Hepatocyte (in vitro differentiated cells): Measurements from ENCODE around the gene LRRIQ4. TPM values are rescaled to one million over a fixed set of nuclear protein-coding genes. Genes with fewer than 3 reads are reported as not detected.

Experiments used
- DNase-seq: peaks from one replicate; pipeline ENCODE4 v3.0.0-alpha.2; 2016; ENCODE audit warnings: low spot score
- H2AFZ ChIP-seq: fragments of 200-600 bp; sonication (generic); 2 replicates; pipeline ENCODE4 v1.6.0; 2016; ENCODE audit warnings: antibody characterized with exemption, mild to moderate bottlenecking
- H3K27ac ChIP-seq: fragments of 200-600 bp; sonication (generic); 2 replicates; pipeline ENCODE4 v1.5.1; 2016; ENCODE audit warnings: mild to moderate bottlenecking
- H3K27me3 ChIP-seq: fragments of 200-600 bp; sonication (generic); 2 replicates; pipeline ENCODE4 v1.6.1; 2016
- H3K36me3 ChIP-seq: fragments of 200-600 bp; sonication (generic); replicated peaks from 2 replicates; pipeline ENCODE4 v1.5.1; 2016; ENCODE audit warnings: low read depth; ENCODE audit not compliant: insufficient read depth
- H3K4me1 ChIP-seq: fragments of 200-600 bp; sonication (generic); 2 replicates; pipeline ENCODE4 v1.5.1; 2016; ENCODE audit warnings: mild to moderate bottlenecking, moderate library complexity; ENCODE audit not compliant: insufficient read depth
- H3K4me2 ChIP-seq: fragments of 200-600 bp; sonication (generic); 2 replicates; pipeline ENCODE4 v1.6.0; 2016
- H3K4me3 ChIP-seq: fragments of 200-600 bp; sonication (generic); 2 replicates; pipeline ENCODE4 v1.5.1; 2016; ENCODE audit warnings: mild to moderate bottlenecking
- H3K79me2 ChIP-seq: fragments of 200-600 bp; sonication (generic); 2 replicates; pipeline ENCODE4 v1.6.0; 2017; ENCODE audit warnings: mild to moderate bottlenecking
- H3K9me2 ChIP-seq: fragments of 200-600 bp; sonication (generic); replicated peaks from 2 replicates; pipeline ENCODE4 v1.6.0; 2017; ENCODE audit warnings: mild to moderate bottlenecking; ENCODE audit not compliant: insufficient read depth
- H3K9me3 ChIP-seq: fragments of 200-600 bp; sonication (generic); 2 replicates; pipeline ENCODE4 v1.5.1; 2016; ENCODE audit warnings: low read depth, mild to moderate bottlenecking
- H4K20me1 ChIP-seq: fragments of 200-600 bp; sonication (generic); 2 replicates; pipeline ENCODE4 v1.6.0; 2016; ENCODE audit warnings: mild to moderate bottlenecking; ENCODE audit not compliant: insufficient read depth, poor library complexity, severe bottlenecking
- CTCF ChIP-seq: fragments of 200-600 bp; sonication (generic); IDR thresholded peaks from 2 replicates; pipeline ENCODE4 v1.5.1; 2016; ENCODE audit warnings: antibody characterized with exemption, mild to moderate bottlenecking; ENCODE audit not compliant: poor library complexity
- EZH2 ChIP-seq: fragments of 200-600 bp; sonication (generic); IDR thresholded peaks from 2 replicates; pipeline ENCODE4 v1.6.1; 2016; ENCODE audit warnings: antibody characterized with exemption, mild to moderate bottlenecking, borderline replicate concordance
- EZH2phosphoT487 ChIP-seq: fragments of 200-600 bp; sonication (generic); IDR thresholded peaks from one replicate; pipeline ENCODE4 v1.6.1; 2018; ENCODE audit warnings: antibody characterized with exemption, mild to moderate bottlenecking, low read depth, moderate library complexity; ENCODE audit not compliant: unreplicated experiment, severe bottlenecking
- WGBS: methylation state at CpG from one replicate; pipeline ENCODE4 v1.1.6; 2016; ENCODE audit warnings: low lambda C conversion rate; ENCODE audit errors: missing lambda C conversion rate; 5-methylcytosine and 5-hydroxymethylcytosine counted together
- polyA plus RNA-seq: library from polyadenylated mRNA; unstranded; fragments of >200 nt; fragmentation: Nextera tagmentation; extraction: Ambion mirVana; gene quantifications from 2 replicates; pipeline ENCODE4 v1.2.1, GENCODE V29; 2016
- total RNA-seq: library from RNA; depleted of rRNA; stranded (reverse); fragments of >200 nt; gene quantifications from 2 replicates; pipeline ENCODE4 v1.2.3, GENCODE V29; 2014

LRRIQ4 gene
- total and polyA plus RNA-seq, 2 experiments from 2014 or later: not detected

GRCh38 chr3:169792359-169792758 lies 20.3 kb upstream of the LRRIQ4 start:
- H3K4me1 ChIP-seq: no peaks in the 10 kb centered on the region
- no peaks in the 10 kb centered on the region for H3K27me3 ChIP-seq
- no peak for TF ChIP-seq EZH2
- no peak for TF ChIP-seq EZH2phosphoT487
- H4K20me1 ChIP-seq: no peaks in the 10 kb centered on the region
- WGBS: 100% methylated on average over 1 of the region's 1 CpG
- H3K36me3 ChIP-seq: no peaks in the 10 kb centered on the region
- H3K4me2 ChIP-seq: no peak overlapping the region
- H3K9me2 ChIP-seq: no peaks in the 10 kb centered on the region
- H3K4me3 ChIP-seq: no peak overlapping the region
- H3K79me2 ChIP-seq: no peaks in the 10 kb centered on the region
- H2AFZ ChIP-seq: no peak overlapping the region
- no peak for DNase-seq
- no peaks in the 10 kb centered on the region for H3K9me3 ChIP-seq
- no peak overlapping the region for H3K27ac ChIP-seq

GRCh38 chr3:169804681-169805080 lies 8.0 kb upstream of the LRRIQ4 start:
- no peaks in the 10 kb centered on the region for H3K4me1 ChIP-seq
- no peak overlapping the region for H3K4me2 ChIP-seq
- H3K9me2 ChIP-seq: no peaks in the 10 kb centered on the region
- no peaks in the 10 kb centered on the region for H3K79me2 ChIP-seq
- 94% methylated on average over 3 of the region's 3 CpGs for WGBS
- H3K27ac ChIP-seq: no peak overlapping the region
- no peaks in the 10 kb centered on the region for H4K20me1 ChIP-seq
- no peaks in the 10 kb centered on the region for H3K27me3 ChIP-seq
- TF ChIP-seq CTCF (no peak), EZH2phosphoT487 (no peak), EZH2 (no peak)
- no peak overlapping the region for H3K4me3 ChIP-seq
- no peak for DNase-seq
- H3K36me3 ChIP-seq: no peaks in the 10 kb centered on the region
- no peak overlapping the region for H2AFZ ChIP-seq
- no peaks in the 10 kb centered on the region for H3K9me3 ChIP-seq

- H3K36me3 ChIP-seq: no peaks in the 10 kb centered on the region
- H3K27me3 ChIP-seq: no peaks in the 10 kb centered on the region
- H3K4me2 ChIP-seq: no peak overlapping the region
- no peaks in the 10 kb centered on the region for H3K9me3 ChIP-seq
- H2AFZ ChIP-seq: no peak overlapping the region
- peaks cover 7% of the 10 kb centered on the region for H3K4me1 ChIP-seq
- H3K9me2 ChIP-seq: no peaks in the 10 kb centered on the region
- H3K27ac ChIP-seq: no peak overlapping the region
- 61% methylated on average over 2 of the region's 2 CpGs for WGBS
- no peak for TF ChIP-seq EZH2
- H3K79me2 ChIP-seq: no peaks in the 10 kb centered on the region
- H4K20me1 ChIP-seq: no peaks in the 10 kb centered on the region
- H3K4me3 ChIP-seq: no peak overlapping the region
- DNase-seq: no peak
Measured at GRCh38 chr3:169809230-169809795, 3.4 kb upstream of the LRRIQ4 start.

- 18% methylated on average over 27 of the region's 29 CpGs for WGBS
- Histone ChIP-seq H3K79me2 (no peaks in the 10 kb centered on the region), H2AFZ (peak overlapping the region; percentile 96), H3K27me3 (no peaks in the 10 kb centered on the region), H3K36me3 (no peaks in the 10 kb centered on the region), H3K9me2 (no peaks in the 10 kb centered on the region), H3K4me2 (peak overlapping the region; percentile 93), H3K9me3 (peaks cover 10% of the 10 kb centered on the region), H3K4me3 (peak overlapping the region; percentile 38), H3K4me1 (peaks cover 7% of the 10 kb centered on the region), H3K27ac (peak overlapping the region; percentile 71), H4K20me1 (no peaks in the 10 kb centered on the region)
- DNase-seq: peak; percentile 30
- TF ChIP-seq EZH2phosphoT487 (no peak), CTCF (no peak), EZH2 (no peak)
Measured at GRCh38 chr3:169811631-169812331, 889 bp upstream of the LRRIQ4 start.
